Measurements from ENCODE around the gene LAMP5.

The LAMP5 gene

GRCh38 chr20:9517297-9518162, 3.1 kb downstream of the LAMP5 start:
- ChIA-PET CTCF (no interaction called here), POLR2A (no interaction called here)
- no peak for TF ChIP-seq CTCF (IDR thresholded peaks at IDR 0.05; ENCODE audit: insufficient read depth, low read length, missing control alignments)
- DNase-seq (ENCODE audit: low read depth, low spot score) = no peak
- no peak overlapping the region for H3K4me3 ChIP-seq (ENCODE audit: low read depth, low read length)

- TF ChIP-seq CTCF (IDR thresholded peaks at IDR 0.05; ENCODE audit: insufficient read depth, low read length, missing control alignments) = no peak
- ChIA-PET CTCF (no interaction called here), POLR2A (no interaction called here)
- no peak overlapping the region for H3K4me3 ChIP-seq (ENCODE audit: low read depth, low read length)
- no peak for DNase-seq (ENCODE audit: low read depth, low spot score)
Observed at GRCh38 chr20:9518576-9519175, 4.3 kb downstream of the LAMP5 start.

- TF ChIP-seq CTCF (IDR thresholded peaks at IDR 0.05; ENCODE audit: insufficient read depth, low read length, missing control alignments) = no peak
- DNase-seq (ENCODE audit: low read depth, low spot score) = no peak
- POLR2A ChIA-PET = no interaction called here
- CTCF ChIA-PET = interaction anchor here (1.0 to 1.7 kb wide), 2 partner anchors 90 to 392 kb away, joined by 3 to 4 read pairs; no protein-coding TSS in a partner anchor
- H3K4me3 ChIP-seq (ENCODE audit: low read depth, low read length) = no peak overlapping the region
Observed at GRCh38 chr20:9520086-9520485, 5.7 kb downstream of the LAMP5 start.

GRCh38 chr20:9523636-9524035, 9.2 kb downstream of the LAMP5 start:
- ChIA-PET POLR2A (no interaction called here), CTCF (no interaction called here)
- no peak overlapping the region for H3K4me3 ChIP-seq (ENCODE audit: low read depth, low read length)
- no peak for DNase-seq (ENCODE audit: low read depth, low spot score)
- no peak for TF ChIP-seq CTCF (IDR thresholded peaks at IDR 0.05; ENCODE audit: insufficient read depth, low read length, missing control alignments)

- POLR2A ChIA-PET = no interaction called here
- DNase-seq (ENCODE audit: low read depth, low spot score) = no peak
- no peak overlapping the region for H3K4me3 ChIP-seq (ENCODE audit: low read depth, low read length)
- TF ChIP-seq CTCF (IDR thresholded peaks at IDR 0.05; ENCODE audit: insufficient read depth, low read length, missing control alignments) = no peak
- CTCF ChIA-PET = no interaction called here
Observed at GRCh38 chr20:9531581-9531980, 17.2 kb downstream of the LAMP5 start.

DNA sequence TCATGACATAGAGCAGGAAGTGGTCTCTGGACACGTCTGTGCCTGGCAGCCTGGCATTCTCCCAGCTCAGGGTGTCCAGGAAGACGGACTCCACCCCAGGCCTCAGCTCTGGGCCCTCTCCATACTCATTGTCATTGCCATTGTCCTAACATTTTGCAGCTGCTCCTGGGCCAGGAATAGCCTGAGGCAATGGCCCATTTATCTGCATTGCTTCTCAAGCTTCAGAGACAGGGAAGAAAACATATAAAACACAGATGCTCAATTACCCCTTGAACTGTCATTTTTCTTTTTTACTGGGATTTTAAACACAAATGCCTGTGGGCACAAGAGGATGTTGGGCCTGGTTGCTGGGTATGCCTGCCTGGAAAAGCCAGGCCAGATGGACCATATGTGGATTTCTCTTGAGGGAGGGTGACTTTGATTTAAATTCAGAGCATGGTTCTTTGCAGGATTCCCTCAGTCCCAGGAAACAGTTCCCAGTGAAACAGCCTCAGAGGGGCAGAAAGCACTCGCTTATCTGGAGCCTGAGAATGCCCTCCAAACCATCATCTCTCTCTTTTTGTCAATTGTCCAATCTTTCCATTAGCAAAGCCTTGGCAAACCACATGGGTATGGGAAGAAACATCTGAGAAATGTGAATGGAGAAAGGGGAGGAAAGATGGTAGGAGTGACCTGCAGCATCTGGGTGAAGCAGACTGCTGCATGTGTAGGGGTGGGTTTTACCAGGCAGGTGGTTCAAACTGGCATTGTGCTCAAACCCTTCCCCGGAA, 17.9 kb downstream of the LAMP5 start:
- ChIA-PET CTCF (no interaction called here), POLR2A (no interaction called here)
- H3K4me3 ChIP-seq (ENCODE audit: low read depth, low read length) = no peak overlapping the region
- DNase-seq (ENCODE audit: low read depth, low spot score) = no peak
- TF ChIP-seq CTCF (IDR thresholded peaks at IDR 0.05; ENCODE audit: insufficient read depth, low read length, missing control alignments) = no peak

All from AG04449 (cell line).